ENCODE results near the gene TP53RK.

TP53RK gene

DNA sequence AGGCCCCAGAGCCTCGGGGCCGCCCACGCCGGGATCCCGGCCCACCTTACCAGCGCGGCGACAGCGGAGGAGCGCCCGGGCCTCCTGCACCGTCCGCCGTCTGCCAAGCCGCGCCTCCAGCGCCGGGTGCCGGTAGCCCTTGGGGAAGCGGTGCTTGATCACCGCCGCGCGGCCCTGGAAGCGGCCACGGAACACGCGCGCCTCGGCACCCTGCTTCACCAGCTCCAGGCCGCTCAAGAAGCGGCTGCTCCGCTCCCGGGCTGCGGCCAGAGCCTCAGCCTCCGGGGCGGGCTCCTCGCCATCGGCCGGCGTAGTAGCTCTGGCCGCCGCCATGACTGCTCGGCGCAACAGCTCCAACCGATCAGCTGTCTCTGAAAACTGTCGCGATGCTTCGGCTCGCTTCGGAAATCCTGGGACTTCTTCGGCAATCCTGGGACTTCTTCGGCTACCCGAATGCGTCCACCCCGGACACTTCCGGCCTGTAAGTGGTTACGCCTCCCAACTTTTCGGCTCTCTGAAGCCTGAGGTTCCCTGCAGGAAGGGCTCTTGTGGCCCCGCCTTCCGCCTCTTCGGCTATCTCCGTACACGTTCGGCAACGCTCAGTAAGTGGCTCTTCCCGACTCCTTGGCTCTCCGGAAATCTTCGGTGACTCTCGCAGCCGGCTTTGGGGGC is at the start of gene TP53RK:
TSS of gene TP53RK (minus strand) at position 363 of the 672 bp plus-strand sequence. CDS start at position 333, 30 bp downstream.
- peak within 1 kb of the TSS; percentile 72; the same call in 1 of the 2 replicates for H3K27ac ChIP-seq (ENCODE audit: low read depth, low read length)
- peak within 1 kb of the TSS; percentile 94 for H3K9ac ChIP-seq (ENCODE audit: low read length)
- H3K9me3 ChIP-seq (ENCODE audit: control insufficient read depth, insufficient read depth, low read depth, low read length): no peaks in the 10 kb centered on the region
- H3K4me3 ChIP-seq (ENCODE audit: low read depth, low read length): peak within 1 kb of the TSS; percentile 82
- H3K36me3 ChIP-seq (ENCODE audit: control insufficient read depth, insufficient read depth, low read length): peaks cover 23% of the 10 kb centered on the region
- H3K27me3 ChIP-seq (ENCODE audit: control insufficient read depth, insufficient read depth, low read length): no peaks in the 10 kb centered on the region
- H3K4me1 ChIP-seq (ENCODE audit: control insufficient read depth, insufficient read depth, low read length): peaks cover 11% of the 10 kb centered on the region; the same call in 1 of the 2 replicates

DNA sequence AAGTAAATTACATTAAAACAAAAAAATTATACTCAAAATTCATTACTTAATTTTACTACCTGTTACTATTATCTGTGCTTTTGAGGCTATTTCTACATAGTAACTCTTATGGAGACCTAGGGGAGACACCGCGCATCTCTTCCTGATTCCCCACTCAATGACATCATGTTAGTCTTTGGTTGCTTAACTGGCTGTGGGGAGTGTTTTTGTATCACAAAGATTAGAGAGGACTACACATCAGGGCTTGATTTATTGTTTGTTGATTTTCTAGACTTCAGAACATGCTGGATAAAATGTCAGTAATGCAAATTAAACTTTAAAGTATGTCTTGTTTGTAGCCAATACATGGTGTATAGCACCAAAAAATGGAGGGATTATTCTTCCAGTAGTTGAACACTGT is 46.2 kb upstream of the TP53RK start:
- Histone ChIP-seq H3K9ac (ENCODE audit: low read length) (no peak overlapping the region), H3K27ac (ENCODE audit: low read depth, low read length) (no peak overlapping the region), H3K4me1 (ENCODE audit: control insufficient read depth, insufficient read depth, low read length) (no peaks in the 10 kb centered on the region), H3K27me3 (ENCODE audit: control insufficient read depth, insufficient read depth, low read length) (no peaks in the 10 kb centered on the region; the same call in 1 of the 2 replicates), H3K36me3 (ENCODE audit: control insufficient read depth, insufficient read depth, low read length) (no peaks in the 10 kb centered on the region), H3K4me3 (ENCODE audit: low read depth, low read length) (no peak overlapping the region), H3K9me3 (ENCODE audit: control insufficient read depth, insufficient read depth, low read depth, low read length) (peaks cover 5% of the 10 kb centered on the region; the same call in 1 of the 2 replicates)

DNA sequence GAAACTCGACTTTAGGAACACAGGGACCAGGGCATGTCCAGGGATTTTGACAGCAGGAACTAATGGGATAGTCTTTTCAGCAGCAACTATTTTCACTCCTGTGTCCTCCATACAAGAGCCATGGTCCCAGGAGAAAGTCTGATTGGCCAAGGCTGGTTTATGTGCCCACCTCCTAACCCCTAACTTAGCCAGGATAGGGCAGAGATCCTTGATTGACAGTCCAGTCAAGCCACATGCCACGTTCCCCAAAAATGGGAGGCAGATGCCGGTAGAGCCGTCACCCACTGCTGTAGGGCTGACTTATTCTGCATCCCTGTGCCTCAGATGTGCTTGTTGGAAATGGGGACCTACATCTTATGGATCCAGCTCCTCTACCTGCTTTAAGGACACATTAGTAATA is 42.5 kb upstream of the TP53RK start:
- Histone ChIP-seq H3K27ac (ENCODE audit: low read depth, low read length) (no peak overlapping the region), H3K4me3 (ENCODE audit: low read depth, low read length) (no peak overlapping the region), H3K9ac (ENCODE audit: low read length) (no peak overlapping the region), H3K4me1 (ENCODE audit: control insufficient read depth, insufficient read depth, low read length) (no peaks in the 10 kb centered on the region), H3K9me3 (ENCODE audit: control insufficient read depth, insufficient read depth, low read depth, low read length) (no peaks in the 10 kb centered on the region), H3K36me3 (ENCODE audit: control insufficient read depth, insufficient read depth, low read length) (no peaks in the 10 kb centered on the region), H3K27me3 (ENCODE audit: control insufficient read depth, insufficient read depth, low read length) (no peaks in the 10 kb centered on the region)

DNA sequence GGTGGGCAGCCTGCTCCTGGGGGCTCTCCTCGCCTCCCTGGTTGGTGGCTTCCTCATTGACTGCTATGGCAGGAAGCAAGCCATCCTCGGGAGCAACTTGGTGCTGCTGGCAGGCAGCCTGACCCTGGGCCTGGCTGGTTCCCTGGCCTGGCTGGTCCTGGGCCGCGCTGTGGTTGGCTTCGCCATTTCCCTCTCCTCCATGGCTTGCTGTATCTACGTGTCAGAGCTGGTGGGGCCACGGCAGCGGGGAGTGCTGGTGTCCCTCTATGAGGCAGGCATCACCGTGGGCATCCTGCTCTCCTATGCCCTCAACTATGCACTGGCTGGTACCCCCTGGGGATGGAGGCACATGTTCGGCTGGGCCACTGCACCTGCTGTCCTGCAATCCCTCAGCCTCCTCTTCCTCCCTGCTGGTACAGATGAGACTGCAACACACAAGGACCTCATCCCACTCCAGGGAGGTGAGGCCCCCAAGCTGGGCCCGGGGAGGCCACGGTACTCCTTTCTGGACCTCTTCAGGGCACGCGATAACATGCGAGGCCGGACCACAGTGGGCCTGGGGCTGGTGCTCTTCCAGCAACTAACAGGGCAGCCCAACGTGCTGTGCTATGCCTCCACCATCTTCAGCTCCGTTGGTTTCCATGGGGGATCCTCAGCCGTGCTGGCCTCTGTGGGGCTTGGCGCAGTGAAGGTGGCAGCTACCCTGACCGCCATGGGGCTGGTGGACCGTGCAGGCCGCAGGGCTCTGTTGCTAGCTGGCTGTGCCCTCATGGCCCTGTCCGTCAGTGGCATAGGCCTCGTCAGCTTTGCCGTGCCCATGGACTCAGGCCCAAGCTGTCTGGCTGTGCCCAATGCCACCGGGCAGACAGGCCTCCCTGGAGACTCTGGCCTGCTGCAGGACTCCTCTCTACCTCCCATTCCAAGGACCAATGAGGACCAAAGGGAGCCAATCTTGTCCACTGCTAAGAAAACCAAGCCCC is 36.2 kb upstream of the TP53RK start:
- no peaks in the 10 kb centered on the region for H3K36me3 ChIP-seq (ENCODE audit: control insufficient read depth, insufficient read depth, low read length)
- no peaks in the 10 kb centered on the region for H3K4me1 ChIP-seq (ENCODE audit: control insufficient read depth, insufficient read depth, low read length)
- H3K27ac ChIP-seq (ENCODE audit: low read depth, low read length): no peak overlapping the region
- H3K4me3 ChIP-seq (ENCODE audit: low read depth, low read length): no peak overlapping the region
- H3K9me3 ChIP-seq (ENCODE audit: control insufficient read depth, insufficient read depth, low read depth, low read length): 0 out of 2 replicates have a peak, but pooled peaks cover 8% of the 10 kb centered on the region
- H3K27me3 ChIP-seq (ENCODE audit: control insufficient read depth, insufficient read depth, low read length): no peaks in the 10 kb centered on the region
- H3K9ac ChIP-seq (ENCODE audit: low read length): no peak overlapping the region

GRCh38 chr20:46724343-46724959 is 35.2 kb upstream of the TP53RK start:
- Histone ChIP-seq H3K36me3 (ENCODE audit: control insufficient read depth, insufficient read depth, low read length) (peaks cover 4% of the 10 kb centered on the region; the same call in 1 of the 2 replicates), H3K9me3 (ENCODE audit: control insufficient read depth, insufficient read depth, low read depth, low read length) (peaks cover 18% of the 10 kb centered on the region), H3K4me1 (ENCODE audit: control insufficient read depth, insufficient read depth, low read length) (no peaks in the 10 kb centered on the region), H3K27ac (ENCODE audit: low read depth, low read length) (no peak overlapping the region), H3K9ac (ENCODE audit: low read length) (no peak overlapping the region), H3K4me3 (ENCODE audit: low read depth, low read length) (no peak overlapping the region), H3K27me3 (ENCODE audit: control insufficient read depth, insufficient read depth, low read length) (no peaks in the 10 kb centered on the region)

DNA sequence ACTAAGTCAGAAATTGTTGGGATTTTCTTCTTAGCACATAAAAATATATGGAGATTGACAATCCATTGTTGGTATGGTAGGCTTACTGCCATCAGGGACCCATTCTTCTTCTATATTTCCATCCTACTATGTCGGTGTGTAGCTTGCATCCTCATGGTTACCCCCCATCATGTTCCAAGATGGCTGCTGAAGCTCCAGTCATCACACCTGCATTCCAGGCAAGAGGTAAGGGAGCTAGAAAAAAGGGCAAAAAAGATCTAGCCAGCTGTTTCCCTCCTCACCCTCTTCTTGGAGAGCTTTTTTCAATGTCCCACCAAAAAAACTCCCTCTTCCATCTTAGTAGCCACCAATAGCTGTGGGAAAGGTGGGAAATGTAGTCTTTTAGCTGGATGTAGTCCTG is 33.8 kb upstream of the TP53RK start:
- peaks cover 4% of the 10 kb centered on the region; the same call in 1 of the 2 replicates for H3K36me3 ChIP-seq (ENCODE audit: control insufficient read depth, insufficient read depth, low read length)
- H3K4me1 ChIP-seq (ENCODE audit: control insufficient read depth, insufficient read depth, low read length): no peaks in the 10 kb centered on the region
- H3K9me3 ChIP-seq (ENCODE audit: control insufficient read depth, insufficient read depth, low read depth, low read length): peaks cover 18% of the 10 kb centered on the region
- no peak overlapping the region for H3K27ac ChIP-seq (ENCODE audit: low read depth, low read length)
- no peaks in the 10 kb centered on the region for H3K27me3 ChIP-seq (ENCODE audit: control insufficient read depth, insufficient read depth, low read length)
- H3K9ac ChIP-seq (ENCODE audit: low read length): no peak overlapping the region
- no peak overlapping the region for H3K4me3 ChIP-seq (ENCODE audit: low read depth, low read length)

DNA sequence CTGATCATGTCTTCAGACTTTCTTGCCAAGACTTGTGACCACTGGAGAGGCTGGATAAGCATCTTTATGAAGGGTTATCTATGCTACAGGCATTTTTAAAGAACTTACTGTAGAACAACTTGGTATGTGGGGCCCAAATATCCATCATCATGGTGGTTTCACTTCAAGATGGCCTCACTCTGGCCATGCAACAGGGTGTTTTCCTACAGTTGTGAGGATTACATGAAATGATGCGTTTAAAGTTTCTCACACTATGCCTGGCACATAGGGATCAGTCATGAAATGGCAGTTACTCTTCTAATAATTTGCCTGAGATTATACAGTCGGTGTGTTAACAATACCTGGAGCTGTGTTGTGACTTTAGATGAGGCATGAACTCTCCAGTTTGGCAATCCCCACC is 33.2 kb upstream of the TP53RK start:
- Histone ChIP-seq H3K27me3 (ENCODE audit: control insufficient read depth, insufficient read depth, low read length) (no peaks in the 10 kb centered on the region), H3K4me1 (ENCODE audit: control insufficient read depth, insufficient read depth, low read length) (no peaks in the 10 kb centered on the region)

GRCh38 chr20:46721476-46721875 is 32.2 kb upstream of the TP53RK start:
- no peaks in the 10 kb centered on the region for H3K4me1 ChIP-seq (ENCODE audit: control insufficient read depth, insufficient read depth, low read length)
- H3K27ac ChIP-seq (ENCODE audit: low read depth, low read length): no peak overlapping the region
- H3K36me3 ChIP-seq (ENCODE audit: control insufficient read depth, insufficient read depth, low read length): peaks cover 4% of the 10 kb centered on the region; the same call in 1 of the 2 replicates
- no peak overlapping the region for H3K4me3 ChIP-seq (ENCODE audit: low read depth, low read length)
- no peak overlapping the region for H3K9ac ChIP-seq (ENCODE audit: low read length)
- H3K9me3 ChIP-seq (ENCODE audit: control insufficient read depth, insufficient read depth, low read depth, low read length): peaks cover 18% of the 10 kb centered on the region
- H3K27me3 ChIP-seq (ENCODE audit: control insufficient read depth, insufficient read depth, low read length): no peaks in the 10 kb centered on the region

More for the DNA sequence above, 33.2 kb upstream of the TP53RK start:
- Histone ChIP-seq H3K36me3 (ENCODE audit: control insufficient read depth, insufficient read depth, low read length) (peaks cover 4% of the 10 kb centered on the region; the same call in 1 of the 2 replicates), H3K9me3 (ENCODE audit: control insufficient read depth, insufficient read depth, low read depth, low read length) (peaks cover 18% of the 10 kb centered on the region), H3K27ac (ENCODE audit: low read depth, low read length) (no peak overlapping the region), H3K4me3 (ENCODE audit: low read depth, low read length) (no peak overlapping the region), H3K9ac (ENCODE audit: low read length) (no peak overlapping the region)

GRCh38 chr20:46720776-46721425 is 31.7 kb upstream of the TP53RK start:
- Histone ChIP-seq H3K27ac (ENCODE audit: low read depth, low read length) (no peak overlapping the region), H3K4me1 (ENCODE audit: control insufficient read depth, insufficient read depth, low read length) (no peaks in the 10 kb centered on the region), H3K27me3 (ENCODE audit: control insufficient read depth, insufficient read depth, low read length) (no peaks in the 10 kb centered on the region), H3K36me3 (ENCODE audit: control insufficient read depth, insufficient read depth, low read length) (peaks cover 4% of the 10 kb centered on the region; the same call in 1 of the 2 replicates), H3K9me3 (ENCODE audit: control insufficient read depth, insufficient read depth, low read depth, low read length) (peaks cover 18% of the 10 kb centered on the region), H3K4me3 (ENCODE audit: low read depth, low read length) (no peak overlapping the region), H3K9ac (ENCODE audit: low read length) (no peak overlapping the region)

- Histone ChIP-seq H3K9me3 (ENCODE audit: control insufficient read depth, insufficient read depth, low read depth, low read length) (peaks cover 18% of the 10 kb centered on the region), H3K27me3 (ENCODE audit: control insufficient read depth, insufficient read depth, low read length) (no peaks in the 10 kb centered on the region), H3K4me3 (ENCODE audit: low read depth, low read length) (no peak overlapping the region), H3K27ac (ENCODE audit: low read depth, low read length) (no peak overlapping the region), H3K9ac (ENCODE audit: low read length) (no peak overlapping the region), H3K4me1 (ENCODE audit: control insufficient read depth, insufficient read depth, low read length) (peaks cover 6% of the 10 kb centered on the region), H3K36me3 (ENCODE audit: control insufficient read depth, insufficient read depth, low read length) (peaks cover 4% of the 10 kb centered on the region; the same call in 1 of the 2 replicates)
Measured at GRCh38 chr20:46720019-46720418, 30.8 kb upstream of the TP53RK start.
